WTC11 (cell line): Measurements from ENCODE around the gene TXNL4A. TPM values are rescaled to one million over a fixed set of nuclear protein-coding genes. Genes with fewer than 3 reads are reported as not detected.
A peak's percentile ranks its signal among the peaks of the same experiment; 100 is the strongest.

Experiments used
- ATAC-seq: fragments of 200-7000 bp; cut with Tn5 transposase; 2 replicates; pipeline ENCODE4 v1.10.0; 2021; ENCODE audit warnings: mild to moderate bottlenecking, moderate library complexity
- CTCF ChIA-PET: fragments of 300-600 bp; sonication (Branson Sonifier 250); formaldehyde crosslinking; loops from one replicate; lab custom pipeline; 2021; ENCODE audit warnings: antibody characterized with exemption; lab: Charles Lee
- POLR2A ChIA-PET: fragments of 350-600 bp; sonication (Branson Sonifier 250); formaldehyde crosslinking; loops from one replicate; lab custom pipeline; 2021; ENCODE audit warnings: antibody characterized with exemption; lab: Charles Lee
- DNase-seq: peaks from one replicate; pipeline ENCODE4 v3.0.0; 2021; ENCODE audit warnings: low spot score
- H3K27ac Mint-ChIP-seq: 2 replicates; pipeline ENCODE4 v1.8.0; 2021; ENCODE audit warnings: mixed read lengths
- H3K27me3 Mint-ChIP-seq: 2 replicates; pipeline ENCODE4 v1.8.0; 2021; ENCODE audit warnings: low read depth, mild to moderate bottlenecking, moderate library complexity, mixed read lengths
- H3K36me3 Mint-ChIP-seq: 2 replicates; pipeline ENCODE4 v1.8.0; 2021; ENCODE audit warnings: mixed read lengths
- H3K4me1 Mint-ChIP-seq: 2 replicates; pipeline ENCODE4 v1.8.0; 2022; ENCODE audit warnings: mixed read lengths
- H3K4me3 Mint-ChIP-seq: 2 replicates; pipeline ENCODE4 v1.8.0; 2021; ENCODE audit warnings: mild to moderate bottlenecking, moderate library complexity, mixed read lengths
- H3K9me3 Mint-ChIP-seq: 2 replicates; pipeline ENCODE4 v1.8.0; 2021; ENCODE audit warnings: mixed read lengths
- ATF3 ChIP-seq: sonication (generic); formaldehyde crosslinking; conservative IDR thresholded peaks from 2 replicates; pipeline ENCODE4 v1.8.1; 2022; ENCODE audit warnings: mild to moderate bottlenecking, missing genetic modification reagents
- ATF6 ChIP-seq: sonication (generic); formaldehyde crosslinking; IDR thresholded peaks from 2 replicates; pipeline ENCODE4 v1.8.1; 2023; ENCODE audit warnings: mild to moderate bottlenecking, missing genetic modification reagents
- CBFB ChIP-seq: sonication (generic); formaldehyde crosslinking; IDR thresholded peaks from 2 replicates; pipeline ENCODE4 v1.8.1; 2022; ENCODE audit warnings: mild to moderate bottlenecking, low read depth, missing genetic modification reagents
- CREB1 ChIP-seq: sonication (generic); formaldehyde crosslinking; IDR thresholded peaks from 2 replicates; pipeline ENCODE4 v1.8.0; 2023; ENCODE audit warnings: mild to moderate bottlenecking, missing genetic modification reagents
- FOXJ3 ChIP-seq: sonication (generic); formaldehyde crosslinking; IDR thresholded peaks from 2 replicates; pipeline ENCODE4 v1.9.0; 2021; ENCODE audit warnings: missing genetic modification reagents, mild to moderate bottlenecking, borderline replicate concordance
- FOXK1 ChIP-seq: sonication (generic); formaldehyde crosslinking; IDR thresholded peaks from 2 replicates; pipeline ENCODE4 v1.8.0; 2022; ENCODE audit warnings: mild to moderate bottlenecking, moderate library complexity, missing genetic modification reagents
- GABPB1 ChIP-seq: sonication (generic); formaldehyde crosslinking; IDR thresholded peaks from 2 replicates; pipeline ENCODE4 v1.8.1; 2023; ENCODE audit warnings: mild to moderate bottlenecking, missing genetic modification reagents
- GTF2I ChIP-seq: fragments of 250-450 bp; sonication (Bioruptor Pico); conservative IDR thresholded peaks from 2 replicates; pipeline ENCODE4 v1.4.0; 2021; ENCODE audit warnings: mild to moderate bottlenecking
- HMGA2 ChIP-seq: fragments of 250-450 bp; sonication (Bioruptor Pico); IDR thresholded peaks from 2 replicates; pipeline ENCODE4 v1.4.0; 2021; ENCODE audit warnings: mild to moderate bottlenecking, moderate library complexity
- IRF2 ChIP-seq: sonication (generic); formaldehyde crosslinking; IDR thresholded peaks from 2 replicates; pipeline ENCODE4 v1.8.0; 2022; ENCODE audit warnings: low read depth, missing genetic modification reagents, borderline replicate concordance
- JUN ChIP-seq: sonication (generic); formaldehyde crosslinking; IDR thresholded peaks from 2 replicates; pipeline ENCODE4 v1.8.0; 2023; ENCODE audit warnings: mild to moderate bottlenecking, missing genetic modification reagents
- KAT7 ChIP-seq: sonication (generic); formaldehyde crosslinking; IDR thresholded peaks from 2 replicates; pipeline ENCODE4 v1.8.1; 2023; ENCODE audit warnings: missing genetic modification reagents, mild to moderate bottlenecking, borderline replicate concordance
- MAX ChIP-seq: sonication (generic); formaldehyde crosslinking; IDR thresholded peaks from 2 replicates; pipeline ENCODE4 v1.8.0; 2022; ENCODE audit warnings: mild to moderate bottlenecking, missing genetic modification reagents
- MYBL2 ChIP-seq: sonication (generic); formaldehyde crosslinking; IDR thresholded peaks from 2 replicates; pipeline ENCODE4 v1.8.1; 2023; ENCODE audit warnings: mild to moderate bottlenecking, moderate library complexity, missing genetic modification reagents
- NFYB ChIP-seq: sonication (generic); formaldehyde crosslinking; conservative IDR thresholded peaks from 2 replicates; pipeline ENCODE4 v1.8.0; 2022; ENCODE audit warnings: low read depth, missing genetic modification reagents
- NR2C2 ChIP-seq: sonication (generic); formaldehyde crosslinking; IDR thresholded peaks from 2 replicates; pipeline ENCODE4 v1.8.0; 2022; ENCODE audit warnings: mild to moderate bottlenecking, missing genetic modification reagents
- PREB ChIP-seq: sonication (generic); formaldehyde crosslinking; IDR thresholded peaks from 2 replicates; pipeline ENCODE4 v1.8.1; 2022; ENCODE audit warnings: mild to moderate bottlenecking, missing genetic modification reagents, moderate library complexity, borderline replicate concordance
- RELA ChIP-seq: sonication (generic); formaldehyde crosslinking; IDR thresholded peaks from 2 replicates; pipeline ENCODE4 v1.8.1; 2022; ENCODE audit warnings: missing genetic modification reagents, mild to moderate bottlenecking, borderline replicate concordance
- RORB ChIP-seq: fragments of 250-450 bp; sonication (Bioruptor Pico); IDR thresholded peaks from 2 replicates; pipeline ENCODE4 v1.9.0; 2021; ENCODE audit warnings: mild to moderate bottlenecking
- SP1 ChIP-seq: sonication (generic); formaldehyde crosslinking; conservative IDR thresholded peaks from 2 replicates; pipeline ENCODE4 v1.8.1; 2022; ENCODE audit warnings: missing genetic modification reagents
- STAT6 ChIP-seq: sonication (generic); formaldehyde crosslinking; conservative IDR thresholded peaks from 2 replicates; pipeline ENCODE4 v1.8.1; 2023; ENCODE audit warnings: mild to moderate bottlenecking, low read depth, missing genetic modification reagents, moderate library complexity
- ZBTB21 ChIP-seq: sonication (generic); formaldehyde crosslinking; IDR thresholded peaks from 2 replicates; pipeline ENCODE4 v1.8.1; 2023; ENCODE audit warnings: mild to moderate bottlenecking, missing genetic modification reagents, borderline replicate concordance
- ZBTB43 ChIP-seq: sonication (generic); formaldehyde crosslinking; IDR thresholded peaks from 2 replicates; pipeline ENCODE4 v1.8.1; 2023; ENCODE audit warnings: mild to moderate bottlenecking, missing genetic modification reagents
- ZMAT4 ChIP-seq: fragments of 250-450 bp; sonication (Bioruptor Pico); IDR thresholded peaks from 2 replicates; pipeline ENCODE4 v1.9.0; 2021; ENCODE audit warnings: mild to moderate bottlenecking
- ZSCAN18 ChIP-seq: fragments of 250-450 bp; sonication (Bioruptor Pico); IDR thresholded peaks from 2 replicates; pipeline ENCODE4 v2.1.2; 2022; ENCODE audit warnings: mild to moderate bottlenecking, moderate library complexity
- total RNA-seq: library from RNA; stranded (reverse); gene quantifications from 3 replicates; pipeline ENCODE4 v1.2.3, GENCODE V29; 2021

TXNL4A gene
- total RNA-seq, 1 experiment from 2014 or later: 157 TPM

- Mint-ChIP-seq H3K27me3 (peaks cover 6% of the 10 kb centered on the region), H3K9me3 (no peaks in the 10 kb centered on the region), H3K4me1 (peaks cover 29% of the 10 kb centered on the region), H3K4me3 (peak overlapping the region; percentile 84), H3K36me3 (peaks cover 24% of the 10 kb centered on the region), H3K27ac (no peak overlapping the region)
- TF ChIP-seq FOXK1 (CRISPR knock-in tag) (no peak), IRF2 (CRISPR knock-in tag) (no peak), HMGA2 (no peak), CREB1 (no peak), ZBTB43 (CRISPR knock-in tag) (no peak), GTF2I (CRISPR knock-in tag) (no peak), SP1 (no peak), FOXJ3 (CRISPR knock-in tag) (no peak), ZSCAN18 (no peak), KAT7 (no peak), GABPB1 (CRISPR knock-in tag) (no peak)
- no peak for DNase-seq
- ChIA-PET POLR2A (no interaction called here), CTCF (no interaction called here)
- no peak for ATAC-seq
Observed at GRCh38 chr18:80035997-80036396, 47.6 kb upstream of the TXNL4A start.

GRCh38 chr18:80034852-80035406 is 46.6 kb upstream of the TXNL4A start:
- peak overlapping the region; percentile 84 for H3K4me3 Mint-ChIP-seq
- ATAC-seq (no peak), DNase-seq (no peak)
- ChIA-PET CTCF (interaction anchor here (1.0 to 2.2 kb wide), 7 partner anchors 70 to 235 kb away, joined by 3 to 7 read pairs (median 5); no protein-coding TSS in a partner anchor), POLR2A (interaction anchor here (1.2 kb wide), 1 partner anchor 74 kb away, joined by 6 read pairs; the partner anchor contains the start of gene ADNP2)
- H3K9me3 Mint-ChIP-seq: no peaks in the 10 kb centered on the region
- peaks cover 18% of the 10 kb centered on the region for H3K36me3 Mint-ChIP-seq
- peaks cover 6% of the 10 kb centered on the region for H3K27me3 Mint-ChIP-seq
- H3K4me1 Mint-ChIP-seq: peaks cover 29% of the 10 kb centered on the region
- peak overlapping the region; percentile 84 for H3K27ac Mint-ChIP-seq
- TF ChIP-seq ATF3 (no peak), GTF2I (CRISPR knock-in tag) (no peak), CREB1 (no peak), PREB (CRISPR knock-in tag) (no peak), RELA (CRISPR knock-in tag) (no peak), FOXJ3 (CRISPR knock-in tag) (no peak), MYBL2 (CRISPR knock-in tag) (no peak), STAT6 (no peak), RORB (CRISPR knock-in tag) (no peak), ZBTB21 (CRISPR knock-in tag) (no peak), ZMAT4 (CRISPR knock-in tag) (no peak), NFYB (CRISPR knock-in tag) (no peak), MAX (CRISPR knock-in tag) (no peak), CBFB (CRISPR knock-in tag) (no peak), ATF6 (CRISPR knock-in tag) (no peak), NR2C2 (no peak), JUN (CRISPR knock-in tag) (no peak)
